ENCODE data around the gene RAPGEF4. TPM values are rescaled to one million over a fixed set of nuclear protein-coding genes. Genes with fewer than 3 reads are reported as not detected.

RAPGEF4 gene
- polyA plus RNA-seq, 3 donors = not detected

DNA sequence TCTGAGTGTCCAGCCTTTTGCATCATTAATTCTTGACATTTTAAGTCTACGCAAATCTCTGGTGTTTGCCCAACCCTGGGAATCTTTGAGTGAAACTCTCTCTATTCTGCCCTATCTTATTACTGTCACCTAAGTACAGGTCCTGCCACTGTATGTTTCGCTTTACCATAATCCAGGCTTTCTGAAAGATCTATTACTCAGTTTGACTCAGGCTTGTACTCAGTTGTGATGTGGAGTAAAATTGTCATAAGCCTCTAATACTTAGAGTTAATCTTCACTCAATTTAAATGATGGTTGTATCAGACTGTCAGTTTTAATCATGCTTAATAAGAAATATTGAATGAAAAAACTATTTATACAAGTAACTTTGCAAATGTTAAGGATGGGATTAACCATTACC, 30.3 kb upstream of the RAPGEF4 start:
- Histone ChIP-seq H3K27ac (ENCODE audit: low read depth in 1 of 2, low read length in 2 of 2) (no peak overlapping the region), H3K4me3 (replicated peaks in 1 of 3; ENCODE audit: low read depth in 2 of 3, low read length in 3 of 3) (no peak overlapping the region), H3K4me1 (ENCODE audit: control insufficient read depth in 1 of 2, insufficient read depth in 2 of 2, low read length in 2 of 2) (no peaks in the 10 kb centered on the region), H2AFZ (ENCODE audit: insufficient read depth, low read depth, low read length, poor library complexity, severe bottlenecking) (no peak overlapping the region), H3K9ac (ENCODE audit: insufficient read depth, low read length, poor library complexity, severe bottlenecking) (no peak overlapping the region), H3K36me3 (replicated peaks in 1 of 2; ENCODE audit: control insufficient read depth in 1 of 2, insufficient read depth in 2 of 2, low read length in 2 of 2) (no peaks in the 10 kb centered on the region), H3K4me2 (replicated peaks; ENCODE audit: extremely low read depth, low read length, poor library complexity, severe bottlenecking) (no peak overlapping the region), H4K20me1 (ENCODE audit: insufficient read depth, low read length) (no peaks in the 10 kb centered on the region), H3K9me3 (replicated peaks in 1 of 2; ENCODE audit: control insufficient read depth in 1 of 2, insufficient read depth in 1 of 2, low read length in 2 of 2) (no peaks in the 10 kb centered on the region), H3K27me3 (ENCODE audit: control insufficient read depth in 2 of 2, insufficient read depth in 2 of 2, low read length in 2 of 2) (peaks cover 0 to 3% of the 10 kb centered on the region in 2 donors), H3K79me2 (ENCODE audit: insufficient read depth, low read length) (no peaks in the 10 kb centered on the region)
- no peak for DNase-seq
- Mint-ChIP-seq H3K27me3 (ENCODE audit: low read depth in 3 of 3) (peaks cover 17 to 34% (median 26%) of the 10 kb centered on the region in 3 donors), H3K9me3 (peaks cover 0 to 4% (median 2%) of the 10 kb centered on the region in 7 donors), H3K36me3 (no peaks in the 10 kb centered on the region), H3K4me1 (peaks cover 3% of the 10 kb centered on the region), H3K27ac (no peak overlapping the region), H3K4me3 (no peak overlapping the region)
- WGBS (ENCODE audit: insufficient coverage) = 57% methylated on average over 1 of the region's 2 CpGs
- intact Hi-C loops (cut with micrococcal nuclease) = loop anchor here (10.0 kb wide), 2 partner anchors 111 to 531 kb away; no protein-coding TSS in a partner anchor
- no peak for TF ChIP-seq CTCF (IDR thresholded peaks at IDR 0.05)

- Histone ChIP-seq H4K20me1 (ENCODE audit: insufficient read depth, low read length) (no peaks in the 10 kb centered on the region), H2AFZ (ENCODE audit: insufficient read depth, low read depth, low read length, poor library complexity, severe bottlenecking) (no peak overlapping the region), H3K4me1 (ENCODE audit: control insufficient read depth in 1 of 2, insufficient read depth in 2 of 2, low read length in 2 of 2) (no peaks in the 10 kb centered on the region), H3K9me3 (replicated peaks in 1 of 2; ENCODE audit: control insufficient read depth in 1 of 2, insufficient read depth in 1 of 2, low read length in 2 of 2) (no peaks in the 10 kb centered on the region), H3K36me3 (replicated peaks in 1 of 2; ENCODE audit: control insufficient read depth in 1 of 2, insufficient read depth in 2 of 2, low read length in 2 of 2) (no peaks in the 10 kb centered on the region), H3K27me3 (ENCODE audit: control insufficient read depth in 2 of 2, insufficient read depth in 2 of 2, low read length in 2 of 2) (no peaks in the 10 kb centered on the region), H3K4me2 (replicated peaks; ENCODE audit: extremely low read depth, low read length, poor library complexity, severe bottlenecking) (no peak overlapping the region), H3K79me2 (ENCODE audit: insufficient read depth, low read length) (no peaks in the 10 kb centered on the region), H3K27ac (ENCODE audit: low read depth in 1 of 2, low read length in 2 of 2) (no peak overlapping the region), H3K9ac (ENCODE audit: insufficient read depth, low read length, poor library complexity, severe bottlenecking) (no peak overlapping the region), H3K4me3 (replicated peaks in 1 of 3; ENCODE audit: low read depth in 2 of 3, low read length in 3 of 3) (no peak overlapping the region)
- TF ChIP-seq CTCF (IDR thresholded peaks at IDR 0.05) = no peak
- intact Hi-C loops (cut with micrococcal nuclease) = loop anchor here (10.0 kb wide), 2 partner anchors 113 to 533 kb away; no protein-coding TSS in a partner anchor
- no CpG with 5 or more reads among the region's 2 CpGs for WGBS (ENCODE audit: insufficient coverage)
- Mint-ChIP-seq H3K4me1 (peaks cover 3% of the 10 kb centered on the region), H3K4me3 (no peak overlapping the region), H3K9me3 (peaks cover 0 to 2% (median 0%) of the 10 kb centered on the region in 7 donors), H3K27ac (no peak overlapping the region), H3K27me3 (ENCODE audit: low read depth in 3 of 3) (peaks cover 14 to 29% (median 28%) of the 10 kb centered on the region in 3 donors), H3K36me3 (no peaks in the 10 kb centered on the region)
- DNase-seq = no peak
Measured at GRCh38 chr2:172708247-172708646, 27.4 kb upstream of the RAPGEF4 start.
